NCI-H128 (cell line): ENCODE measurements around the gene CPA4.
A peak's percentile ranks its signal among the peaks of the same experiment; 100 is the strongest.

Experiments
- DNase-seq: peaks from one replicate; lab custom pipeline; 2025; ENCODE audit not compliant: unreplicated experiment; lab: John Stamatoyannopoulos, UW

The CPA4 gene

DNA sequence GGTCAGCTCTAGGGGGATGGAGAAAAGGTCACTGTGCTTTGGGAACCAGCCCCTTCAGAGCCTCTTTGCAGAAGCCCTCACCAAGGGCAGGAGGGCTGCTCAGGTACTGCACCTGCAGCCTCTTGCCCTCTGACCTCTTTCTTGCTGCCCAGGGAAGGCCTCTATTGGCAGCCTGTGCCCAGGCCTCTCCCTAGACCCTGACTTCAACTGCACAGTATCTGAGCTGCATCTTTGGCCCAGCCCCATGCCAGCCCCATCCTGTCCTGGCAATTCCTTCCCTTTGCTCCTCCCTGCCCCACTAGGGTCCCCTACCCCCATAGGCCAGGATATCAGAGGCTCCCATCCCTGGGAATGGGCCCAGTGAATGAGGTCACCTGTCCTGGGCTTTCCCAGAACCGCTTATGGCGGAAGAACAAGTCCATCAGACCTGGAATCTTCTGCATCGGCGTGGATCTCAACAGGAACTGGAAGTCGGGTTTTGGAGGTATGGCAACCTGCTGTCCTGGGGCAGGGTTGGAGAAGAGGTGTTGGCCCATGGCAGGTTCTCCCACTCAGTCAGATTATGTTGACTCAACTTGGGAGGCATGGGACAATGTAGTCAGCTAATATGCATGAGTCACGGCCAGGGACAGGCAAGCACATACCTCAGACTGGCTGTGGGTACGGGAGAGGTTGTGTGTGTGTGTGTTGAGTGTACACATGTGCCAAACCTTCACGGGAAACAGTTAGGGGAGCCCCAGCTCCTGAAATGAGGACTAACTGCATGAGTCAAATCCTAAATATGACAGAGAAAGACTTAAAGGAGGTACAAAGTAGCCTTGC is 70.3 kb downstream of the CPA4 start:
- no peak for DNase-seq

DNA sequence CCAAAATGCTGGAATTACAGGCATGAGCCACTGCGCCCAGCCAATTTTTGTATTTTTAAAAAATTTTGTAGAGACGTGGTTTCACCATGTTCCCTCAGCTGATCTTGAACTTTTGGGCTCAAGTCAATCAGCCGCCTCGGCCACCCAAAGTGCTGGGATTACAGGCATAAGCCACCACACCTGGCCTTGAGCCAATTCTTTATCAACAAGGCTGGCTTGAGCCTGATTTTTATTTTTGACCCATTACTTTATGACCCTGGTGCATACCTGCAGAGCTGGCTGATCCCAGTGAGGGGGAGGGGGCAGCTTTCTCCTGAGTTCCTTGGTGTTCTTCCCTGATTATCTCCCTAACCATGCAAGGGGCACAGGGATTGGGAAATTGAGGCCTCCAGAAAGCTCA is 71.5 kb downstream of the CPA4 start:
- no peak for DNase-seq

DNA sequence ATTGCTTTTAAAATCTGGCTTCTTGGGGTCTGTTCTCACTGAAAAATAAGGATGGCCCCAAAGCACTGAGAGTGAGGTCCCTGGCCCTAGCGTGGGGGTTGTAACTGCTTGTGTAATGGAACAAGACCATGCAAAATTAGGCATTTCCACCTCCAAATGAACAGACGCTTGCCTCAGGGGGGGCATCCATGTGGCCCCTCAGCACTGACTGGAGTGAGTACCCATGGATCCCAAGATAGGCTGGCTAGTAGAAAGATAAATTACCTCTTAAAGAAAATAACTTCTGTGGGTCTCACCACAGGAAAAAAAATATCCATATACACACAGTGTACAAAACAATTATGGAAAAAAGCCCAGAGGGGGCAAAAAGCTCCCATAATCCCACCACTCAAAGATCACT is 72.1 kb downstream of the CPA4 start:
- no peak for DNase-seq

DNA sequence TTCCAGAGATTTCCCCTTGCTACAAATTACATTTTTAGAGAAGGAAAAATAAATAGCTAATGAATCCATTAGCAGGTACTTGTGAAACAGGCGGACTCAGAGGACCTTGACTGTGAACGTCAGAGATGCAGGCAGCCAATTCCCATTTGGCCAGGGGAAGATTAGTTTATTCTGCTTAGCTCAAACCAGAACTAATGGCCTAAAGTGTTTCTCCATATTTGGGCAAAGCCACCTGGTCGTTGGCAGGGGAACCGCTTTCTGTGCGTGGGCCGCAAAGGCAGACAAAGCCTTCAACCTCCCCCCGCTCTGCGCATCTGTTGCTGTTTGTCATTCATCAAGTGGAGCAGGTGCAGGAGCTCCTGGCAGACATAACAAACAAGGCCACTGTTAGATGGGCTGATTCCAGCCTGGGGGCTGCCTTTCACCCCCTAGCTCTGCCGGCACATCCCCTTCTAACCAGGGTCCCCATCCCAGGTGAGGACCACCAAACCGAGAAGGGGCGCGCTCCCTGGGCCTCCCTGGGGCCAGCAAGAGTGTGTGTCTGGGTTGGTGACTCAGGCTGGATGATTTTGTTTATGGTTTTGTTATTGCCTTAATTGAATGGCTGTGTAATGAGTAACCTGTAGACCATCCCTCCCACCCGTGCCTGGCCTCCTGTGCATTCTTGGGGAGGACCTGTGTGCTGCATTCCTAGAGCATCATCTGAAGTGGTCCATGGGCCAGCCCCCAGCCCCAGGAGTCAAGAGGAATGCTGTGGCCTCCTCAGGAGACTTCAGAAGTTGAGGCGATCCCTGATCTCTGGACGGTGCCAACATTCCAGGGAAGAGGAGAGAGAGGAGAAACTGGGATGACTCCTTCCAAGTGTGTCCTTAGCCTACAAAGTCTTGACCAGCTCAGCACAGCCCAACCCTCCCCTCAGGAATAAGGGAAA is 72.8 kb downstream of the CPA4 start:
- peak; percentile 99 for DNase-seq

DNA sequence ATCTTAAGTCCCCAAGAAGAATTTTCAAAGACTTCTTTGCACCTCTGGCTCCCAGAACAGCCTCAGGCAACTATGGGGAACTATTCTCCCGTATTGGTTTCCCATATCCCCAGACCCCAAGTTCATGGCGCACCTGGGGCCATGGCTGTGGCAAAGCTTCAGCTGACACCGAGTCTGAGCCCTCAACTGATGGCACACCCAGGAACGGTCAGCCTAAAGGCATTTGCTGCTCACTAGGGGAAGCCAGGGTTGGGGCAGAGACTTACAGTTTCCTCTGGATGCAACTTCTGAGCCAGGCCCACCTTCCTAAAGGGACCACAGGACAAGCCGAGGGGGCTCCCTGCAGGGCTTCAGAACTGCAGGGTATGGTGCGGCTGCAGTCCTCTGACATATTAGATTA is 73.6 kb downstream of the CPA4 start:
- no peak for DNase-seq

DNA sequence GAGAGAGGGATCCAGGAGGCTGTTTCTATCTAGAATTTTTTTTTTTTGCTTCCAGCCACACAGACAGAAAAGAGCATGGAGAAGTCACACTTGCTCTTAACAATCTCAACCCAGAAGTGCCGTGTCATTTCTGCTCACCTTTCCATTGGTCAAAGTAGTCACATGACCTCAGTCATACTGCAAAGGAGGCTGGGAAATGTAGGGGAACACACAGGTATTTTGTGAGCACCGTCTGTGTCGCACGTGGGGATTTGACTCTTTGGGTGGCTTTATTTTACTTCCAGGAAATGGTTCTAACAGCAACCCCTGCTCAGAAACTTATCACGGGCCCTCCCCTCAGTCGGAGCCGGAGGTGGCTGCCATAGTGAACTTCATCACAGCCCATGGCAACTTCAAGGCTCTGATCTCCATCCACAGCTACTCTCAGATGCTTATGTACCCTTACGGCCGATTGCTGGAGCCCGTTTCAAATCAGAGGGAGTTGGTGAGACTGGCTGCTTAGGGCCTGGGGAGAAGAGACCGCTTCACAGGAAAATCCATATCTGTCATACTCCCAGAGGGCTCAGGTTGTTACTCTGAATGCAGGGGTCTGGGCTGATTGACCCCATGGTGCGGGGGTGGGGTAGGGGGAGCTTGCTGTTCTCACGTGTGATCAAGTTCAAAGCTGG is 74.3 kb downstream of the CPA4 start:
- DNase-seq: no peak

DNA sequence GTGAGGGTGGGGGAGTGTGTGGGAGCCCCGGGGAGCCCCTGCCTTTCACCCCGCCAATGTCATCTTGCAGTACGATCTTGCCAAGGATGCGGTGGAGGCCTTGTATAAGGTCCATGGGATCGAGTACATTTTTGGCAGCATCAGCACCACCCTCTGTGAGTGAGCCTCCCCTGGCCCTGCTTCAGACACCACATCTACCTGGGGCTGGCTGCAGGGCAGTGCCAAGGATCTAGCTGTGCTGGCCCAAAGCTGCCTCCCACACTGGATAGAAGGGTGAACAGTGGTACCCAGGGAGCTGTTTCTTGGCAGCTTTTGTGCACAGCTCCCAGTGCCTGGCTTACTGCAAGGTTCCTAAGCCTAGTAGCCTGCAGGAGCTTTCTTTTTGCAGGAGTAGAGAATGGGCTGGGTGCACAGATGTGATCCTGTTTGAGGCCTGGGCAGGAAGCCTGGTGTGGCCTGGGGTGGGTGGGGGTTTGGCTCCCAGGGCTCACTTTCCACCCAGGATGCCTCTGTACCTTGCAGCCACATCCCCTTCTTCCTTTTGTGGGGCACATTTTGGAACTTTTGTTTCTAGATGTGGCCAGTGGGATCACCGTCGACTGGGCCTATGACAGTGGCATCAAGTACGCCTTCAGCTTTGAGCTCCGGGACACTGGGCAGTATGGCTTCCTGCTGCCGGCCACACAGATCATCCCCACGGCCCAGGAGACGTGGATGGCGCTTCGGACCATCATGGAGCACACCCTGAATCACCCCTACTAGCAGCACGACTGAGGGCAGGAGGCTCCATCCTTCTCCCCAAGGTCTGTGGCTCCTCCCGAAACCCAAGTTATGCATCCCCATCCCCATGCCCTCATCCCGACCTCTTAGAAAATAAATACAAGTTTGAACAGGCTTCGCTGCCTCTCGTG is 75.1 kb downstream of the CPA4 start:
- no peak for DNase-seq

DNA sequence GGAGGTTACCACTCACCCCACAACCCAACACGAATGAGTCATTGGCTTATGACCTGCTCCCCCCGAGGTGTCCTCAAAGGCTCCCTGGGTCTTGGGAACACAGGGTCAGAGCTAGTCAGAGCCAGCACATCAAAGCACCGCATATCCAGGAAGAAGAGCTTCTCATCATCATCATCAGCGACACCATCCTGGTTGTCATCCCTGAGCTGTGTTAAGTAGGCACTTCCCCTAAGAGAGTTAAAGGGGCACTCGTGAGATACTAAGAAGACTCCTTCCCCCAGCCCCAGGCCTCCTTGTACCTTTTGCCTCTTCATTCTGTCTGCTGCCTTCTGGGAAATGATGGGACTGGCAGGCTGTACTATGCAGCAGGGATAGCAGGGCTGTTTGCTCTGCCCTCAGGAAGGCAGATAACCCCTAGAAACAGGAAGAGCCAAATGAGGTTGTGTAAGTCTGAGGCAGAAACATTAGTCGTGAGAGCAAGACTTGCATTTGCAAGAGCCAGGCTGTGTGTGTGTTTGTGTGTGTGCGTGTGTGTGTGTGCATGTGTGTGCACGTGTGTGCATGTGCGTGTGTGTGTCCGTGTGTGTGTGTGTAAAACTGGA is 76.2 kb downstream of the CPA4 start:
- DNase-seq: no peak

DNA sequence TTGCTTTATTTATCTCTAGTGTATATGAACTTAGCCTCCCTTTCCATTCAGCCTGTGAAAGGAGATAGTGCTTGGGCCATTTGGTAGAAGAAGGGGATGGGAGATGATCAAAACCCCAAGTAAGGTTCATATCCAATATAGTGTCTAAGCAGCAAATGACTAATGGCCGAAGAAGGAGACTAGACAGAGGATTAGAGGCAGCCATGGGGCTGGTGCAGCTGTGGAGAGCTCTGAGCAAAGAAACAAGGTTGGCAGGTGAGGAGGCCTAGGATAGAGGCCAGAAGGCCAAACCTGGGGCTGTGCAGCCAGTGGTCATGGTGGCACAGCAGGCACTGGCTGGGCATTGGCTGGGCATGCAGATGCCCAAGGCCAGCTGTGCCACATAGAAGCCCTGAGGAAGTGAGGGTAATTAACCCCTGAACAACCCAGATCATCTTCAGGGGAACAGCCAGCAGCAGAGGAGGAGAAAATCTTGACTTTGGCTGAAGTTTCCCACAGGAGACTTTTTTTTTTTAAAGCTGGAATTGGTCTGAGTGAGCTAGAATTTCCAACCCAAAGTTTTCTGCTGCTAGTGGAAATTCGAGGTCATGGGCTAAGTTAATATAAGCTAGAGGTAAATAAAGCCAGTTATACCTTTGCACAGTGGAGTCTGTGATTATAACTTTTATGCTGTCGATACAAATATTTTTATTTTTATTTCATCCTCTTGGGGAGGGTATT is 77.0 kb downstream of the CPA4 start:
- DNase-seq: no peak

DNA sequence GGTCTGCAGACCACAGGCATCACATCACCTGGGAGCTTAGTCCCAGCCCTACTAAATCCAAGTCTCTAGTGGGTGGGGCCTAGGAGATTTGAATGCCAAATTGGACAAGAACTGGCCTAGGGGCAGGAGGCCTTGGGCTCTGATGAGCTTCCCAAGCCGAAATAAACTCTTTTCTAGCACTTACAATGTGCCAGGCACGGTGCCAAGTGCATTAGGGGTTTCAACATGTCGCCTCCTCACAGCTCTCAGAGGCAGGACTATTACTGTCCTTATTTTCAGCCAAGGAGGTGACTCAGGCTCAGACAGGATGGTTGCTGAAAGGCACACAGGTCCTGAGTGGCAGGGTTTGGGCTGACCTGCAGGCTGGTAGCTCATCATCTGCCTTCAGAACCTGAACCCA is 78.1 kb downstream of the CPA4 start:
- no peak for DNase-seq

DNA sequence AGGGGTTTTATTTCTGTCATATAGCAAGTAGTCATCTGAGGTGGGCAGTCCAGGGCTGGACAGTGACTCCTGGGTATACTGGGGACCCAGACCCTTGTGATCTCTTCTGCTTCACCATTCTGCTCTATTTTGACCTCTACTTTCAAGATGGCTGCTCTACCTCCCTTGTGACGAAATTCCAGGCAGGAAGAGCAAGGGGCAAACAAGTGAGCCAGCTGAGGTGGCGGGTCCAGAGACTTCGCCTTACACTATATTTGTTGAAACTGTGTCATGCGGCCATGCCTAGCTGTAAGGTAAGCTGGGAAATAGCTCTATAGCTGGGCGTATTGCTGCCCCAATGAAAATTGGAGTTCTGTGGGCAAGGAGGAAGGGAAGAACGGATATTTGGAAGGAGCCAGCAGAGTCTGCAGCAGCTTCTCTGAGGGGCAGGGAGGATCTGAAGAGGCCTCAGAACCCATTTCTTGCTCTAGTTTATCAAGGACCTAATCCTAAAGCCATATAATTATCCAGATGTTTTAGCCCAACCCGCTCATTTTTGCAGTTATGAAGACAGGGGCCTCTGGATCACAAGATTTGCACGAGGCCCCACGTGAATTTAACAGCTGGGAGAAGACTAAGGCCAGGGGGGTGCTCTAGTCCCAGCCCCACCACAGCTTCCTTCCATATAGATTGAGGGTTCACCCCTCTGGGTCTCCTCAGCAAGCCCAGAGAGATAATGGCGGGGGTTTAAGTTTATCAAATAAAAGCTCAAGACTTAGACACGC is 79.6 kb downstream of the CPA4 start:
- no peak for DNase-seq
